ENCODE results near the gene MICU1.

MICU1 gene

DNA sequence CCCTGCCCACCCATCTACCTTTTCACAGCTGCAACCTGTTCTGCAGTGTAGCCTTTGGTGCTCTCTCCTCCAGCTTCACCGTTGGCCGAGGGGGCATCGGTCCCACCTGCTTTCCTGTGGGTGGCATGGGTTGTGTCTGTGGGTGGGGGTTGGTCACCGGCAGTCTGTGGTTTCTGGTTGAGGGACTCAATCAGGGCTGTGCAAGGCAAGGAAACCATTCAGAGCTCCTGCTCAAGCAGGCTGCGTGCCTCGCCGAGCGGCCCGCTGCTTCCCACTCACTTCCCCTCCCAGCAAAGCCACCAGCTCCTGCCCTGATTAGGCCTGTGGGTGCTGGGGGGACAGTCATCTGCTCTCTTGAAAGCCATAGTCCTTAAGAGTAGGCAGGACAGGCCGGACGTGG is 280.9 kb downstream of the MICU1 start:
- in situ Hi-C loops (cut with HindIII; ENCODE audit: low pct_ligation_motif_present, low pct_unique_long_range_greater_than_20kb, low sequenced_read_pairs), result no loop called here

DNA sequence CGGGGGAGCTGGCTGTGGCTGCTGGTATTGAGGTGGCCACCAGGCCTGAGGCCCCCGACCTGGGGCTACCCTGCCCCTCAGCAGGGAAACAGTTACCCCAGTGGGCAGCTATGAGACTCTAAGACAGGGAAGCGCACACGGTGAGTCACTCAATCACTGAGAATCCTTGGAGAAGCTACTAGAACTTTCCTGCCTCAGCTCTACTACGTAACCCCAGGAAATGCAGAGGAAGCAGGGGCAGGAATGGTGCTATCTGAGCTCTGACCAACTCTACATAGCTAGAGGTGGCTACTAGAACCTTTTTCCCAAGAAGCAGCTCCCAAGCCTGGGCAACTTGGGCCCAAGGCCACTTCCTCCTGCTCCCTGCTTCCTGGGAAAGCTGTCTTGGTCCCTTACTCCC is 283.0 kb downstream of the MICU1 start:
- in situ Hi-C loops (cut with HindIII; ENCODE audit: low pct_ligation_motif_present, low pct_unique_long_range_greater_than_20kb, low sequenced_read_pairs), result no loop called here
- no peak for DNase-seq

More for the DNA sequence above, 280.9 kb downstream of the MICU1 start:
- DNase-seq, result no peak

DNA sequence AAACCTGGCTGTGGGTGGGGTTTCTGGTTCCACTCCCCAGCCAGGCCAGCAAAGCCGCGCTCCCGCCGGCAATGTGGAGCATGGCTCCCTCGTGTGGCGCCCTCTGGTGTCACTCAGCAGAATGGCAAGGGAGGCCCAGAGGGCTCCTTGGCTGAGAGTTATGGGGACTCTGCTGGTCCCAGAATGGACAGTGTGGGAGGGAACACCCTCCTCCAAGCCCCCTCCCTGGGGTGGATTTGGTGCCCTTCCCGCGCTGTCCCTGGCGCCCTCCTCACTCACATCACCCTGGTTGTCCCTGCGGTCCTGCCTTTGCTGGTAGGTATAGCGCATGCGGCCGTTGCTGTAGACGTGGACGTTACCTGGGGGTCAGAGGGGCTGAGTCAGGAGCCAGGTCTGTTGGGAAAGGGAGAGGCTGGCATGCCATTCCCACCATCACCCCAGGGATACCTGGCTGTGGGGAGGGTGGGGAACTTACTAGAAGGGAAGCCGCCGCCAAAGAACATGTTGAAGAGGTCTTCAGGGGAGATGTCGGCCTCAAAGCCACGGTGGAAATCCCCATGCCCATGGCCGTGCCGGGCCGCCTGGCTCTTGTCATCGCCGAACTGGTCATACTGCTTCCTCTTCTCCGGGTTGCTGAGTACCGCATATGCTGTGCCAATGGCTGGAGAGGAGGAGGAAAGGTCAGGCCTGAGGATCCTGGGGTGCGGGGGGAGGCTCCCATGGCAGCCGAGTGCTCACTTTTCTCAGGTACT is 285.2 kb downstream of the MICU1 start:
- DNase-seq, result peak; percentile 59
- in situ Hi-C loops (cut with HindIII; ENCODE audit: low pct_ligation_motif_present, low pct_unique_long_range_greater_than_20kb, low sequenced_read_pairs), result no loop called here

DNA sequence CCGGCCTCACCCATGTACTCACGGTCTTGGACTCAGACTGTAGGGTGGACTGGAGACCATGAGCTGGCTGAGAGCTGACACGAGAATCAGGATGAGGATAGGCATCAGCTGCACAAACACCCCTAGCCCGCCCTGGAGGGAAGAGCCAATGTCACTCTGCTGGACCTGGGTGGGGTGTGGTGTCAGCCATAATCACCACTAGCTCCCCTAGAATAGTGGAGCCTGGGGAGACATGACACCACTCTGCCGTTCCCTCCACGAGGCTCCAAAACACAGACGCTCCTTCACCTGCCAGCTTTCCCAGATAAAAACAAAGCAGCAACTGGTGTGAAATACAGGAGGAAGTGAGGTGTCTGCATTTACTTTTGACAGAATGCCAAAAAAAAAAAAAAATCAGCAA is 287.7 kb downstream of the MICU1 start:
- DNase-seq, result no peak
- in situ Hi-C loops (cut with HindIII; ENCODE audit: low pct_ligation_motif_present, low pct_unique_long_range_greater_than_20kb, low sequenced_read_pairs), result no loop called here

DNA sequence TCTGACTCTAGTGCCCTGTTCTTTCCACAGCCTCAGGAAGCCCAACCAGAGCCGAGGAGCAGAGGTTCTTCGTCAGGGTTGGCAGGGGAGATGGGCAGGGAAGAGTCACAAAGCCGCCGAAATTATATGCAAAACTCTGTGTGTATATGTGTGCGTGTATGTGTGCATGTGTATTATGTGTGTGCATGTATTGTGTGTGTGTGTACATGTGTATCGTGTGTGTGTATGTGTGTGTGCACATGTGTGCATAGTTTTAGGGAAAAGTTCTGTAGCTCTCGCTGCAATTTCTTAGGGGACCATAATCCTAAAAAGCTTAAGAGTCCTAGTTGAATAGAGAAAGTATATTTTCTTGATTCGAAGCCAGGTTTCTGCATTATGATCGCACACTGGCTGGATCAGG is 288.2 kb downstream of the MICU1 start:
- no peak for DNase-seq
- in situ Hi-C loops (cut with HindIII; ENCODE audit: low pct_ligation_motif_present, low pct_unique_long_range_greater_than_20kb, low sequenced_read_pairs), result no loop called here

DNA sequence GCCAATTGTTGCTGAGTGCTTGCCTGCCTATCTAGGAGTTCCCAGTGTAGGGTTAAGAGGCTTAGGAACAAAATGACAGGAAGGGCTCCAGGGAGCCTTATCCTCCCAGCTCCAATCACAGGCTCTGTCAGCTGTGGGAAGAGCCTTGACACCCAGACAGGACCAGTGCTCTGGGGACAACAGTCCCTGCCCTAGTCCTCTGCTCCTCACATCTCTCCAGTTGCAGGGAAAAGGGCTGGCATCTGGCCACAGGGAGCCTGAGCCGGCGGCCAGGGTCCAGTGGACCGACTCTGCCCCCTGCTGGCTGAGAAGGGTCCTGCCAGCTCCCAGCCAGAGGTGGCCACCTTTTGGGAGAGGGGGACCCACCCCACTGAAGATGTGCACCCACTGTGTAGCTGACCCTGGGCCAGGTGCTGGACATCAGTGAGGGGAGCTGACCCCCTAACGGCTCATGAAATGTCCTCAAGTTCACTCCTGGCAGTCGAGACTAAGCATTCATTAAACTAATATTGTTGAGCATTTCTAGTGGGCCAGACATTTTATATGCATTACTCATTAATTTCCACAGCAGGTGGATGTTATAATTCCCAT is 288.7 kb downstream of the MICU1 start:
- peak; percentile 79 for DNase-seq
- in situ Hi-C loops (cut with HindIII; ENCODE audit: low pct_ligation_motif_present, low pct_unique_long_range_greater_than_20kb, low sequenced_read_pairs), result no loop called here

DNA sequence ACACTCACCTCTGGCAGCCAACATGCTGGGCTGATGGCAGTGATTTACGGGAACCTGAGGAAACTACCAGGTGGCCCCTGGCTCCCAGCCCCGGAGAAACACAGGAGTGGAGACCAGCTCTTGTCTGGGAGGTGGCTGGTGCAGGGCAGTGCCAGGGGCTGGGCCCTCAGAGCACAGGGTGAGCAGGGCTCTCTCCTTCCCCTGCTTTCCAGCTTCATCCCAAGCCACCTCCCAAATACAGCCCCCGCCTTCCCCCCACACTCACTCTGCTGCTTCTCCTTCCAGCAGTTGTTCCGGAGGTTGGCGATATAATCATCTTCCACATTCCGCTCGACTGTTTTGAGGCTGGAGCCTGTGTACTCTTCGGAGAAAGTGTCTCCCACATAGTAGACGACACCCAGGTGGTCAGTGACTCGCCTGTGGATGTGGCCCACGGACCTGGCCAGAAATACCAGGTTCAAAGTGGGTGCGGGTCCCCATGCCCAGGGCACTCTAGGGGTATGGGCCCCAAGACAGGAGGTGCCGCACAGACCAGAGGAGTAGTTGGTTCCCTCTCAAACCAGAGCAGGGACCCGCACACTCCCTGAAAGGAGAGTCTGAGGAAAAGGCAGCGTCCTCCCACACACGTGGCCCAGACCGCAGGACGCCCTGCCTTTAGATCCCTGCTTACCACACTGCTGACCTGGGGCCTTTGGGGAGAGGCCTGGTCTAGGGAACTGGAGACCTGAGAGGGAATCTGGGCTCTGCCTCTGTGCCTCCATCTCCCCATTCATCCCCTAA is 289.4 kb downstream of the MICU1 start:
- DNase-seq, result no peak
- in situ Hi-C loops (cut with HindIII; ENCODE audit: low pct_ligation_motif_present, low pct_unique_long_range_greater_than_20kb, low sequenced_read_pairs), result no loop called here

DNA sequence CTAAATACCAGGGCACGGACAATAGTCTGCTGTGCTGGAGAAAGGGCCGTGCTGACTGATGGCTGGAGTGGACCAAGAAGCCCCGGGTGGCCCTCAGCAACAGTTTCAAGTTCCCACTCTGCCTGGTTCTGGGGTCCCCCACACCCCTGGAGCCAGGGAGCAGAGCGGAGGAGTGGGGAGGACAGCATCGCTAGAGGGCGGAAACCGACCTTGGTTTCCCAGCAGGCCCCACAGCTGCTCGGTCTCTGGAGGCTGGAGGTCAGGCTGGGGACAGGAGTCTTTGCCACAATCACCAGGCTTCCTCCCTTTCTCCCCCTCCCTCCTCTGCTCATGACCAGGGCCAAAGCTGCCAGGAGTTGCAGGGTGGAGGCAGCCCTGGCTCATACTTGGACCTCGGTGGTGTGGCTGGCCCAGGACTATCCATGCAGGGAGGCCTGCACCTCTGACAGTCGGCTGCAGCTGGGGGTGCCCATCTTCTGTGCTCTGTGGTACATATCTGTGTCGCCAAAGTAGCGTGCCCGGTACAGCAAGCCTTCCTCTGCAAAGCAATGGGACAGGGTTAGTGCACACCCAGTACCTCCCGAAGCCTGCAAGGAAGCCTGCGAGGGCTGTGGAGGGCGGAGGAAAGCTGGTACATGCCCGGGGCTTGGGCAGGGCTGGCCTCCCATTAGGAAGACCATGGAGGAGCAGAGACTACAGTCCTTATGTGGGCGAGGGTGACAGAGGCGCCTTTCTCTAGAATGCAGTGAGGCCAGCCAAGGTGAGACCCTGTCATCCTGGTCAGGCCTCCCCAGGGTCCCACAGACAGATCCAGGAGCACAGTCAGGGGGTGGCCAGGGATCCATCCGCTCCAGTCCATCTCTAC is 290.3 kb downstream of the MICU1 start:
- in situ Hi-C loops (cut with HindIII; ENCODE audit: low pct_ligation_motif_present, low pct_unique_long_range_greater_than_20kb, low sequenced_read_pairs), result no loop called here
- DNase-seq, result peak; percentile 48

DNA sequence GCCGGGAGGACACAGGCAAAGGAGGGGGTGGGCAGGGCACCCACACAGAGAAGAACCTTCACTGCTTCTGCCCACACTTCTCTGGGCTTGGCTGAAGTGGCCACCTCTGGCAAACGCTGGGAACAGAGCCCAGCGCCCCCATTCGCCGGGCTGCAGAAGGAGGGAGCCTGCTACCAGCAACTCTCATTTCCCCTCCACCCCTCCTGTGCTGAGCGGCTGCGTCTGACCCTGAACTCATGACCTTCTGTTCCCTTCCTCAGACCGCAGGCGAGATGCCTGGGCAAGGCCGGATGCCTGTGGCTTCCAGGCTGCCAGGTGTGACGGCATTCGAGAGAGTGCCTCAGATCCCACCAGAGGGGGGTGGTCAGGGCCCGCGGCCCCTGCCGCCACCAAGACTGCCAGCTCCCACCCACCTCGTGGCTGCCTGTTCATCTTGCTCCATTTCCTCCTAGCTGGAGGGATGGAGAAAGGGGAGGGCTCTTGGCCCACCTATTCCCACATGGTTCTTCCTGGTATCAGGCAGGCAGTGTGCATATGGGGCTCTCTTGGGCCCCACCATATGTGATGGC is 291.0 kb downstream of the MICU1 start:
- DNase-seq, result peak; percentile 97
- in situ Hi-C loops (cut with HindIII; ENCODE audit: low pct_ligation_motif_present, low pct_unique_long_range_greater_than_20kb, low sequenced_read_pairs), result no loop called here

DNA sequence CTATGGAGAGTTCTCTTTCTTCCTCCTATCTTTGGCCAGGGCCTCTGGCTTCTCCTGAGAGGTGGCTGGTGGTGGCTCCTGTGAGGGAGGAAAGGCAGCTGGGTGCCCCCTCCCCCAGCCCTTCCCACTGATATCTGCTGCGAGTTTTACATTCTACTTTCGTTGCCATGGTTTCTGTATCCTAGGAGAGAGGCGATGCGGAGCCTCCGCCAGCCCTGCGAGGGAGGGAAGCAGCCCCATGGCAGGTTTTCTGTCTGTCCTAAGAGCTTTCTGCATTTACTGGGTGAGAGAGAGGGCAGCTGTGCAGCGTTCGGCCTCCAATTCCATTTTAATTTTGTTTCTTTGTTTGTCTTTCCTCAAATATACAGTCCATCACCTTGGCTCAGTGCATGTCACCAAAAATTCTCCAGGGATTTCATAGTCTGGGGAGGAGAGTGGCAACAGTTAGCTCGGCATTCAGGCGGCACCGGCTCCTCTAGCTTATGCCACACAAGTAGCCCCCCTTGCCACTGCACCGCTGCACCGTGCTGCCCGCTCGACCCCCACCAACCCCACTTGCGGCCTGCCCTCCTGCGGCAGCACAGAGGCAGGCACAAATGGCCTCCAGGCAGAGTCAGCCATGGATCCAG is 291.6 kb downstream of the MICU1 start:
- in situ Hi-C loops (cut with HindIII; ENCODE audit: low pct_ligation_motif_present, low pct_unique_long_range_greater_than_20kb, low sequenced_read_pairs), result no loop called here
- DNase-seq, result peak; percentile 46

DNA sequence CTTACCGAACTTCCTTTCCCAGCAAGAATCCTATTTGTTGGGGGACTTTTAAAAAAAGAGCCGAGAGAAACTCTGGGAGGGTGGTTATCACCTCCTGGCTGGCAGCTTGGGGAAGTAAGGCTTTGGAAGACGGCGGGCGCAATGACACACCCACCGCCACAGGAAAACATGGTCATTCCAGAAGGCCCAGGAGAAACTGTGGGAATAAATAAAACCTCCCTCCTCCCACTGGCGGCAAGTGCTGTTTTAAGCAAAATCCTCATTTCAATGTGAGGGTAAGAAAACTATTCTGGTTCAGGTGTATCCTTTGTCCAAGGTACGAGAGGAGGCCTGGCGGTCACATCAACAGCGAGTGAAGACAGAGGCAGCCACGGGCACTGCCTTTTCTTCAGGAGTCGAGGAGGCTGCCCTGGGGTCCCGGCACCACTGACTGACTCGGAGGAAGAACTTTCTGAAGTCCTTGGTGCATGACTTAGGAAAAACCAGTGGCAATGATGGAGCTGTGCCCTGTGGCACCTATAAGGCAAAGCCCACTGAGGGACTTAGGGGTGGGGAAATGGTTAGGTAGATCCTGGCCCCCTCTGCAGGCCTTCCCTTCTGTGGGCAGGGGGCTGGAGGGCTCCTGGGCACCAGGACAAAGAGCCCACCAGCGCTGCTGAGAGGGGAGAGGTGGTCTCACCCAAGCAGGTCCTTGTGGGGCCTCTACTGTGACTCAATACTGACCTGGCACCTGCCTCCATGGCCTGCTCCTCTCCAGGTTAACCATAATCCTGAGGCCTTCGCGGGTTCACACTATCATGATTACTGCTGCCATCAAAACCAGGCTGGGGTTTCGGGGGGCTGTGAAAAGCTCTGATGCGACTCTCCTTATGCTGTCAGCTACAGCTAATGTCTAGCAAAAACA is 292.5 kb downstream of the MICU1 start:
- DNase-seq, result no peak
- in situ Hi-C loops (cut with HindIII; ENCODE audit: low pct_ligation_motif_present, low pct_unique_long_range_greater_than_20kb, low sequenced_read_pairs), result no loop called here

DNA sequence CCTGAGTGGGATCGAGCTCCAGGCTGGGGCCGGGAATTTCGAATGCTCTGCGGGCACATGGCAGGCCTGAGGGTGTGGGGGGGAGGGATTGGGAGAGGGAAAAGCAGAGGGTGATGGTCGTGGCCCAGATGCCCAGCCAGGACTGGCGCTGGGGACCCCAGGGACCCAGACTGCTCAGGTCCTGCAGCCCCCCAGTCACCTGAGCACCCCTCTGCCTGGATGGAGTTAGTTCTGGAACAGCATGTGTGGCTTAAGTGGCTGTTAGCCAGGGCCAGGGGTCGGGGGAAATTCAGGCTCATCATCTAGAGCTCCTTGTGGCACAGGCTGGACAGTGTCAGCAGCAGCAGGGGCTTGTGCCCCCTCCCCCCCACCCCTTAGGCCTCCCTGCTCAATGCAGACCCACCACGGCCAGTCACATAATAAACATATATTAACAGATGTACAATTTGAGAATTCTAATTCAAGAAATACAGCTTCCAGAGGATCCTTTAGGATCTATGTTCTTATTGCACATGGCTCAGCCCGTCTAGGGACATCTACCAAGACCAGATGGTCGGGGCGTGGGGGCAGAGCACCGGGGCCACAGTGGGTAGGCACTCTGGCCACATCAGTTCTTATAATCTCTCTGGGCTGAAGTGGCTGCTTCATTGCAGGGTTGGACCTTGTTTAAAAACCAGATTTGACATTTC is 293.3 kb downstream of the MICU1 start:
- in situ Hi-C loops (cut with HindIII; ENCODE audit: low pct_ligation_motif_present, low pct_unique_long_range_greater_than_20kb, low sequenced_read_pairs), result no loop called here
- DNase-seq, result no peak

DNA sequence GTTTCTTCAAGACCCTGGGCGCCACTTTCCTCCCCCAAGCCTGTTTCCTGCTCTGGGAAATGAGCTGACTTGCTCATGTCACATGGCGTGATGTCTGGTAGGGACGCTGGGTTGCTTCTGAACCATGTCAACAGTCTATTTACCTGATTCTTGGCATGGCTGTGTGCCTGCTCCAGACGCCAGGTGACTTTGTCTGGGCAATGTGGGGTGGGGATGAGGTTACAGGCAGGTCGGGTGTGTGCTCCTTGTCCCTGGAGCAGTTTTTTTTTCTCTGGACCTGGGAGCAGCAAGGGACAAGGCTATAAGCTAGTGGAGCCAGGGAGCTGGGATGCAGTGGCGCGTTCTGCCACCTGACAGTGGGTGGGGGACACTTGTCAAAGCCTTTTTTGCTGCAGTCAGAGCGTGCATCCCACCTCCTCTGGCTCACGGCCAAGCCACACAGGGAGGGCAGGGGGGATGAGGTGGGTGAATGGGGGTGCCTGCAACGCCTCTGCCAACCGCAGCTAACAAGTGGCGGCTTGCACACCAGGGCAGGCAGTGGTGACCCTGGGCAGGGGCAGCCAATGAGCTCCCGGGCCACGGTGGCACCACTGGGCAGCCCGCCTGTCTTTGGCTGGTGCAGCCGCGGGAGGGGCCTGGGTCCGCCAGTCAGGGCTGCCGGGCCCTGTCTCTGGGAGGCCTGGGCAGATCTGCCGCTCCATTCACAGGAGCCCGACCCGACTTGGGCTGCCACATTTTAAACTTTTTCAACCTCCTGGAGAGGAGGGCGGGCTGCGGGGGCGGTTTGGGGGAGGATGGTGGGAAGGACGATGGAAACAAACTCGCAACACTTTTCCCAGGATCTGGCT is 294.1 kb downstream of the MICU1 start:
- in situ Hi-C loops (cut with HindIII; ENCODE audit: low pct_ligation_motif_present, low pct_unique_long_range_greater_than_20kb, low sequenced_read_pairs), result no loop called here

DNA sequence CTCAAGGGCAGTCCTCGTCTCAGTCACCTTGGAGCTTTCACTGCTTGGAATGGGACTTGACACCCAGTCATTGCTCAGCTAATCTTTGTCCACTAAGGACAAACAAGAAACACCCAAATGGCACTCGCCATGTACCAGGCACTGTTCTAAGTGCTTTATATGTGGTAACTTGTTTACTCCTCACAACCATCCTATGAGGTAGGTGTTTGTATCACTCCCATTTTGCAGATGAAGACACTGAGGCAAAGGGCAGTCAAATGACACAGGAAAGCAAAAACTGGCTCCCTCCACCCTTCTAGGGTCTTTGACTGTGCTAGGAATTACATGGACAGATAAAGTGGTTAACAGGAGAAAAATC is 295.8 kb downstream of the MICU1 start:
- in situ Hi-C loops (cut with HindIII; ENCODE audit: low pct_ligation_motif_present, low pct_unique_long_range_greater_than_20kb, low sequenced_read_pairs), result no loop called here
- DNase-seq, result no peak

More for the DNA sequence above, 294.1 kb downstream of the MICU1 start:
- DNase-seq, result peak; percentile 97

DNA sequence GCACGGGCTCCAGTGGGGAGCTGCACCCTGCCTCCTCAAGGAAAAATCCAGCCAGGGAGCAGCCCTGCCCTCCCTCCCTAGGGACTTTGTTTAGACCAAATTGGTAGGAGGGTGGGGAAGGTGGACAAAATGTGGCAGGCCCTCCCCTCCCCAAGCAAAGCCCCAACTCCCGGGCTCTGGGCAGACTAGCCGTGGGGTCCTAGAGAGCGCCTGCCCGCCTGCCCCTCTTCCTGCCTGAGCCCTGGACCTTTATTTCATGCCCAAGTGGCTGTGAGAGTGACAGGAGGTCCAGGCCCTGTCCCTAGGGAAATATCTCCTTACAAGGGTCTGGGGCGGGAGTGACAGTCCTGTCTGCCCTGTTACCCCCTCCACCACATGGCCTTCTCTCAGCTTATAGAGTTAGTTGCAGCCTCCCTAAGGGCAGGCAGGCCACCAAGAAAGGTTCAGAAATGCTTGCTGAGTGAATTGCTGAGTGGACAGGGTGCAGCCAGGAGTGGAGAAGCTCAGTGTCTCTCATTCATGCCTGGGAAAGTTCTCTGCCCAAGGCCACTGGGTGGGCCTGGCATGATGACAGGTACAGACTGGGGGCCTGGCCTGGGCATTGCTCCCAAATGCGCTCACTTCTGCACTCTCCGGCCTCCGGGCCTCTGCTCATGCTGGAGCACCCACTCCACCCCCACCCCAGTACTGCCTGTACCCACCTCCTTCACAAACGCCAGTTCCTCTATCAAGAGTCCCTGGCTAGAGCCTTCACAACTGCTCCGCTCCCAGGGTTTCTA is 296.4 kb downstream of the MICU1 start:
- DNase-seq, result no peak
- in situ Hi-C loops (cut with HindIII; ENCODE audit: low pct_ligation_motif_present, low pct_unique_long_range_greater_than_20kb, low sequenced_read_pairs), result no loop called here

Data from ACHN (cell line).